Right renal cortex interstitium (tissue), 3 donors: Measurements from ENCODE around the gene SUN1. TPM values are rescaled to one million over a fixed set of nuclear protein-coding genes. Genes with fewer than 3 reads are reported as not detected.

ENCODE experiments used
- DNase-seq, 3 donors: peaks; one replicate each; pipeline ENCODE4 v3.0.0-alpha.2; 2013; ENCODE audit warnings: low read depth in 3 of 3, low spot score in 2 of 3
- polyA plus RNA-seq, 3 donors: library from polyadenylated mRNA; unstranded; fragments of 120-200 nt; gene quantifications; one replicate each; pipeline ENCODE4 v1.2.1, GENCODE V29; 2013; ENCODE audit not compliant: insufficient read length in 3 of 3

SUN1 gene
- polyA plus RNA-seq, 3 donors, result 109 to 118 (median 117) TPM

GRCh38 chr7:888081-889024 lies 56.1 kb downstream of the SUN1 start:
- no peak for DNase-seq

GRCh38 chr7:889025-889390 lies 56.7 kb downstream of the SUN1 start:
- no peak for DNase-seq

GRCh38 chr7:889391-889790 lies 57.1 kb downstream of the SUN1 start:
- no peak for DNase-seq

- DNase-seq, result no peak
Observed at GRCh38 chr7:890868-891267, 58.6 kb downstream of the SUN1 start.

- no peak for DNase-seq
Observed at GRCh38 chr7:891291-891690, 59.0 kb downstream of the SUN1 start.

- no peak for DNase-seq
Observed at GRCh38 chr7:891805-892204, 59.5 kb downstream of the SUN1 start.

GRCh38 chr7:892648-893593 lies 60.6 kb downstream of the SUN1 start:
- no peak for DNase-seq

GRCh38 chr7:893686-894085 lies 61.4 kb downstream of the SUN1 start:
- no peak for DNase-seq

- DNase-seq, result no peak
Observed at GRCh38 chr7:894164-894867, 62.0 kb downstream of the SUN1 start.

GRCh38 chr7:894927-895450 lies 62.7 kb downstream of the SUN1 start:
- DNase-seq, result no peak

- no peak for DNase-seq
Observed at GRCh38 chr7:895451-896052, 63.3 kb downstream of the SUN1 start.

- no peak for DNase-seq
Observed at GRCh38 chr7:896346-897075, 64.2 kb downstream of the SUN1 start.

GRCh38 chr7:897086-897485 lies 64.8 kb downstream of the SUN1 start:
- DNase-seq, result no peak

- DNase-seq, result no peak
Observed at GRCh38 chr7:897771-898376, 65.6 kb downstream of the SUN1 start.

GRCh38 chr7:898460-898854 lies 66.2 kb downstream of the SUN1 start:
- DNase-seq, result no peak

GRCh38 chr7:898855-899681 lies 66.8 kb downstream of the SUN1 start:
- no peak for DNase-seq

GRCh38 chr7:899806-900205 lies 67.5 kb downstream of the SUN1 start:
- no peak for DNase-seq

GRCh38 chr7:900331-901040 lies 68.2 kb downstream of the SUN1 start:
- no peak for DNase-seq
